Smooth muscle cell (in vitro differentiated cells): ENCODE measurements around the gene GABRA5. TPM values are rescaled to one million over a fixed set of nuclear protein-coding genes. Genes with fewer than 3 reads are reported as not detected.

Experiments
- DNase-seq: peaks from one replicate; lab custom pipeline; 2025; ENCODE audit not compliant: unreplicated experiment; lab: John Stamatoyannopoulos, UW
- H2AFZ ChIP-seq: fragments of 200-600 bp; sonication (generic); 2 replicates; pipeline ENCODE4 v1.6.0; 2016; ENCODE audit warnings: antibody characterized with exemption, low read depth, mild to moderate bottlenecking
- H3F3A ChIP-seq: fragments of 200-600 bp; sonication (generic); 2 replicates; pipeline ENCODE4 v1.6.0; 2017; ENCODE audit warnings: antibody characterized with exemption, low read depth
- H3K27ac ChIP-seq: fragments of 200-600 bp; sonication (generic); 2 replicates; pipeline ENCODE4 v1.5.1; 2016; ENCODE audit warnings: low read depth, mild to moderate bottlenecking
- H3K27me3 ChIP-seq: fragments of 200-600 bp; sonication (generic); 2 replicates; pipeline ENCODE4 v1.6.1; 2016; ENCODE audit warnings: low read depth, mild to moderate bottlenecking
- H3K36me3 ChIP-seq: fragments of 200-600 bp; sonication (generic); 2 replicates; pipeline ENCODE4 v1.5.1; 2016; ENCODE audit warnings: low read depth
- H3K4me1 ChIP-seq: fragments of 200-600 bp; sonication (generic); 2 replicates; pipeline ENCODE4 v1.5.1; 2016; ENCODE audit warnings: low read depth
- H3K4me2 ChIP-seq: fragments of 200-600 bp; sonication (generic); 2 replicates; pipeline ENCODE4 v1.6.0; 2016; ENCODE audit warnings: mild to moderate bottlenecking
- H3K4me3 ChIP-seq: fragments of 200-600 bp; sonication (generic); 2 replicates; pipeline ENCODE4 v1.5.1; 2016; ENCODE audit warnings: mild to moderate bottlenecking
- H3K79me2 ChIP-seq: fragments of 200-600 bp; sonication (generic); 2 replicates; pipeline ENCODE4 v1.6.0; 2016; ENCODE audit warnings: low read depth, mild to moderate bottlenecking
- H3K9ac ChIP-seq: fragments of 200-600 bp; sonication (generic); 2 replicates; pipeline ENCODE4 v1.6.0; 2016; ENCODE audit warnings: low read depth
- H3K9me3 ChIP-seq: fragments of 200-600 bp; sonication (generic); replicated peaks from 2 replicates; pipeline ENCODE4 v1.5.1; 2016; ENCODE audit warnings: low read depth
- H4K20me1 ChIP-seq: fragments of 200-600 bp; sonication (generic); 2 replicates; pipeline ENCODE4 v1.6.0; 2016; ENCODE audit warnings: low read depth
- CTCF ChIP-seq: fragments of 200-600 bp; sonication (generic); IDR thresholded peaks from 2 replicates; pipeline ENCODE4 v1.5.1; 2017; ENCODE audit warnings: borderline replicate concordance, mild to moderate bottlenecking, antibody characterized with exemption; ENCODE audit not compliant: insufficient read depth, poor library complexity, severe bottlenecking
- WGBS: methylation state at CpG from one replicate; pipeline ENCODE4 v1.1.7; 2016; ENCODE audit warnings: low lambda C conversion rate; 5-methylcytosine and 5-hydroxymethylcytosine counted together
- polyA plus RNA-seq: library from polyadenylated mRNA; unstranded; fragments of >200 nt; fragmentation: Nextera tagmentation; extraction: Ambion mirVana; gene quantifications from 2 replicates; pipeline ENCODE4 v1.2.1, GENCODE V29; 2016
- total RNA-seq: library from RNA; depleted of rRNA; stranded (reverse); fragments of >200 nt; gene quantifications from 2 replicates; pipeline ENCODE4 v1.2.3, GENCODE V29; 2014

GABRA5 gene
- total and polyA plus RNA-seq, 2 experiments from 2014 or later: 0.27 TPM; not detected in 1

- no peak for TF ChIP-seq CTCF
- WGBS: 72% methylated on average over 4 of the region's 4 CpGs
- no peak for DNase-seq
Observed at GRCh38 chr15:26901041-26901440, 34.2 kb downstream of the GABRA5 start.

GRCh38 chr15:26910715-26911114 is 43.9 kb downstream of the GABRA5 start:
- Histone ChIP-seq H3K27me3 (no peaks in the 10 kb centered on the region), H3K79me2 (no peaks in the 10 kb centered on the region), H4K20me1 (no peaks in the 10 kb centered on the region), H3K27ac (no peak overlapping the region), H3K4me1 (no peaks in the 10 kb centered on the region), H3K9ac (no peak overlapping the region), H3K4me3 (no peak overlapping the region), H3F3A (no peaks in the 10 kb centered on the region), H3K4me2 (no peak overlapping the region), H3K36me3 (no peaks in the 10 kb centered on the region), H3K9me3 (no peaks in the 10 kb centered on the region), H2AFZ (no peak overlapping the region)
- no peak for TF ChIP-seq CTCF
- 74% methylated on average over 4 of the region's 4 CpGs for WGBS
- no peak for DNase-seq

More at GRCh38 chr15:26901041-26901440, 34.2 kb downstream of the GABRA5 start:
- H4K20me1 ChIP-seq: no peaks in the 10 kb centered on the region
- H2AFZ ChIP-seq: no peak overlapping the region
- no peaks in the 10 kb centered on the region for H3K79me2 ChIP-seq
- no peak overlapping the region for H3K27ac ChIP-seq
- H3K9ac ChIP-seq: no peak overlapping the region
- H3K9me3 ChIP-seq: peaks cover 4% of the 10 kb centered on the region
- H3F3A ChIP-seq: no peaks in the 10 kb centered on the region
- no peaks in the 10 kb centered on the region for H3K36me3 ChIP-seq
- H3K4me2 ChIP-seq: no peak overlapping the region
- no peak overlapping the region for H3K4me3 ChIP-seq
- H3K27me3 ChIP-seq: no peaks in the 10 kb centered on the region
- H3K4me1 ChIP-seq: no peaks in the 10 kb centered on the region

- Histone ChIP-seq H4K20me1 (no peaks in the 10 kb centered on the region), H2AFZ (no peak overlapping the region), H3K4me1 (no peaks in the 10 kb centered on the region), H3K9me3 (peaks cover 8% of the 10 kb centered on the region), H3K9ac (no peak overlapping the region), H3K36me3 (no peaks in the 10 kb centered on the region), H3F3A (no peaks in the 10 kb centered on the region), H3K27ac (no peak overlapping the region), H3K4me3 (no peak overlapping the region), H3K79me2 (no peaks in the 10 kb centered on the region), H3K27me3 (no peaks in the 10 kb centered on the region), H3K4me2 (no peak overlapping the region)
- DNase-seq: no peak
- WGBS: 78% methylated on average over 1 of the region's 1 CpG
- no peak for TF ChIP-seq CTCF
Observed at GRCh38 chr15:26921433-26921832, 54.6 kb downstream of the GABRA5 start.

GRCh38 chr15:26926081-26926480 is 59.2 kb downstream of the GABRA5 start:
- H3K9ac ChIP-seq: no peak overlapping the region
- peaks cover 8% of the 10 kb centered on the region for H3K9me3 ChIP-seq
- H3K27ac ChIP-seq: no peak overlapping the region
- no peak overlapping the region for H3K4me3 ChIP-seq
- no peak overlapping the region for H3K4me2 ChIP-seq
- no peaks in the 10 kb centered on the region for H3K79me2 ChIP-seq
- no peak for TF ChIP-seq CTCF
- H3K4me1 ChIP-seq: peaks cover 2% of the 10 kb centered on the region
- H4K20me1 ChIP-seq: no peaks in the 10 kb centered on the region
- H2AFZ ChIP-seq: no peak overlapping the region
- no peaks in the 10 kb centered on the region for H3F3A ChIP-seq
- DNase-seq: no peak
- 90% methylated on average over 2 of the region's 2 CpGs for WGBS
- H3K27me3 ChIP-seq: no peaks in the 10 kb centered on the region
- no peaks in the 10 kb centered on the region for H3K36me3 ChIP-seq
